Measurements from ENCODE around the gene ISCA2. TPM values are rescaled to one million over a fixed set of nuclear protein-coding genes. Genes with fewer than 3 reads are reported as not detected.

The ISCA2 gene
- total and polyA plus RNA-seq, 9 of the 15 experiments (the other 6 are each of a cell fraction or from before 2014, with no cell fraction given) = 5.0 to 36.7 (median 18.1) TPM

DNA sequence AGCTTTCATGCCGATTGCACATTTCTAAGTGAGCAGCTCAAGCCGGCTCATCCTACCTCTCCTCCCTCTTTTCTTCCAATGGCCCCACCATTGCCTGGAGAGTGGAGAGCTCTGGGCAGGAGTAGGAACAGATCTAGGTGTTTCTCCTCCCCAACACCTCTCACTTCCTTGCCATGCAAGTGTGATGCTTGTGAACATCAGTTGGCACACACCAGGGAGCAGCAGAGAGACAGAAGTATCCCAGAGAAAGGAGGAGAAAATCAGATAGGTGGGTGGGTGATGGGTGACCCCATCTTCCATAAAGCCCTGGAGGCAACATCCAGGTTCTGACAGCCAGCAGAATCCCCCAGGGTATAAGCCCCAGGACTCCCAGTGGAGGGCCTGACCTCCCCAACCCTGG is 28.2 kb upstream of the ISCA2 start:
- no peak for FAIRE-seq
- no peak for ATAC-seq
- no peak overlapping the region for H3K4me3 ChIP-seq
- intact Hi-C loops (cut with micrococcal nuclease) (no loop called here), in situ Hi-C loops (cut with MboI) (no loop called here)
- H3K36me3 ChIP-seq (ENCODE audit: control insufficient read depth, insufficient read depth, low read length) = no peaks in the 10 kb centered on the region
- peaks cover 2 to 45% of the 10 kb centered on the region in 2 experiments; a peak in 3 of 5 replicates for H3K27me3 ChIP-seq (ENCODE audit: control insufficient read depth in 2 of 2, insufficient read depth in 2 of 2, low read length in 2 of 2)
- no peaks in the 10 kb centered on the region; the same call in 1 of the 2 replicates for H4K20me1 ChIP-seq (replicated peaks; ENCODE audit: control insufficient read depth, insufficient read depth, low read length)
- ChIA-PET CTCF (ENCODE audit: low intra/inter-chr PET ratio) (no interaction called here), POLR2A (interaction anchor here (0.7 kb wide), 1 partner anchor 28 kb away, joined by 5 read pairs; the partner anchor contains the start of genes ISCA2 and NPC2)
- H2AFZ ChIP-seq (ENCODE audit: low read depth, low read length) = no peak overlapping the region
- no peak overlapping the region for H3K4me2 ChIP-seq (ENCODE audit: insufficient read depth, low read length)
- no peak overlapping the region for H3K27ac ChIP-seq (ENCODE audit: extremely low read depth, low read depth, low read length)
- H3K9me3 ChIP-seq (replicated peaks; ENCODE audit: control insufficient read depth, insufficient read depth, low read depth, low read length) = no peaks in the 10 kb centered on the region
- WGBS (ENCODE audit: insufficient coverage, low coverage, missing lambda C conversion rate) = 0% methylated on average over 2 of the region's 2 CpGs
- DNase-seq (ENCODE audit: extremely low read depth in 1 of 4, low spot score in 3 of 4) = no peak
- no peaks in the 10 kb centered on the region for H3K79me2 ChIP-seq (ENCODE audit: control insufficient read depth, insufficient read depth, low read length)
- BruUV-seq (replicated peaks) = no TSS peak
- no peaks in the 10 kb centered on the region for H3K9me1 ChIP-seq (ENCODE audit: control insufficient read depth, insufficient read depth, low read length)
- H3K9ac ChIP-seq (ENCODE audit: insufficient read depth in 1 of 2, low read depth in 2 of 2, low read length in 2 of 2) = no peak overlapping the region
- no peaks in the 10 kb centered on the region for H3K4me1 ChIP-seq (replicated peaks in 1 of 2; ENCODE audit: control insufficient read depth in 2 of 2, insufficient read depth in 2 of 2, low read length in 2 of 2)
- TF ChIP-seq ZKSCAN8 (CRISPR knock-in tag; IDR thresholded peaks at IDR 0.05) = no peak
- TF ChIP-seq ATF1 (CRISPR knock-in tag; IDR thresholded peaks at IDR 0.05) = no peak
- TF ChIP-seq ATF1 (tag; IDR thresholded peaks at IDR 0.05) = no peak
- TF ChIP-seq BMI1 (IDR thresholded peaks at IDR 0.05; ENCODE audit: low read length) = no peak
- no peak for TF ChIP-seq SP1 (CRISPR knock-in tag; IDR thresholded peaks at IDR 0.05)
- TF ChIP-seq ARID2 (IDR thresholded peaks at IDR 0.05) = no peak
- TF ChIP-seq MCM5 (IDR thresholded peaks at IDR 0.05; ENCODE audit: low read depth) = no peak
- no peak for TF ChIP-seq NFIC (IDR thresholded peaks at IDR 0.05)
- TF ChIP-seq GTF2B (IDR thresholded peaks at IDR 0.05; ENCODE audit: extremely low read depth, insufficient read length) = no peak
- TF ChIP-seq E4F1 (CRISPR knock-in tag; IDR thresholded peaks at IDR 0.05; ENCODE audit: borderline replicate concordance) = no peak
- no peak for TF ChIP-seq NRF1 (conservative IDR thresholded peaks at IDR 0.05 in 1 of 2, IDR thresholded peaks at IDR 0.05 in 1 of 2)
- no peak for TF ChIP-seq ZNF384 (IDR thresholded peaks at IDR 0.05; ENCODE audit: low read depth, low read length)
- TF ChIP-seq POLR2A (conservative IDR thresholded peaks at IDR 0.05) = no peak
- TF ChIP-seq, protein P1, sequence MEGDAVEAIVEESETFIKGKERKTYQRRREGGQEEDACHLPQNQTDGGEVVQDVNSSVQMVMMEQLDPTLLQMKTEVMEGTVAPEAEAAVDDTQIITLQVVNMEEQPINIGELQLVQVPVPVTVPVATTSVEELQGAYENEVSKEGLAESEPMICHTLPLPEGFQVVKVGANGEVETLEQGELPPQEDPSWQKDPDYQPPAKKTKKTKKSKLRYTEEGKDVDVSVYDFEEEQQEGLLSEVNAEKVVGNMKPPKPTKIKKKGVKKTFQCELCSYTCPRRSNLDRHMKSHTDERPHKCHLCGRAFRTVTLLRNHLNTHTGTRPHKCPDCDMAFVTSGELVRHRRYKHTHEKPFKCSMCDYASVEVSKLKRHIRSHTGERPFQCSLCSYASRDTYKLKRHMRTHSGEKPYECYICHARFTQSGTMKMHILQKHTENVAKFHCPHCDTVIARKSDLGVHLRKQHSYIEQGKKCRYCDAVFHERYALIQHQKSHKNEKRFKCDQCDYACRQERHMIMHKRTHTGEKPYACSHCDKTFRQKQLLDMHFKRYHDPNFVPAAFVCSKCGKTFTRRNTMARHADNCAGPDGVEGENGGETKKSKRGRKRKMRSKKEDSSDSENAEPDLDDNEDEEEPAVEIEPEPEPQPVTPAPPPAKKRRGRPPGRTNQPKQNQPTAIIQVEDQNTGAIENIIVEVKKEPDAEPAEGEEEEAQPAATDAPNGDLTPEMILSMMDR (IDR thresholded peaks at IDR 0.05 in 2 of 3, conservative IDR thresholded peaks at IDR 0.05 in 1 of 3; ENCODE audit: insufficient read depth in 2 of 3, low read depth in 1 of 3, low read length in 3 of 3) = no peak
- no peak for TF ChIP-seq ZNF785 (CRISPR knock-in tag; IDR thresholded peaks at IDR 0.05)
- no peak for TF ChIP-seq ZNF184 (CRISPR knock-in tag; IDR thresholded peaks at IDR 0.05)
- TF ChIP-seq HDAC8 (tag; IDR thresholded peaks at IDR 0.05) = no peak
- no peak for TF ChIP-seq ZNF217 (CRISPR knock-in tag; IDR thresholded peaks at IDR 0.05)
- no peak for TF ChIP-seq NR4A1 (CRISPR knock-in tag; IDR thresholded peaks at IDR 0.05)
- TF ChIP-seq NR4A1 (tag; IDR thresholded peaks at IDR 0.05) = no peak
- TF ChIP-seq RCOR1 (IDR thresholded peaks at IDR 0.05; ENCODE audit: borderline replicate concordance in 1 of 2, low read depth in 2 of 2, low read length in 2 of 2) = no peak
- TF ChIP-seq SAFB (IDR thresholded peaks at IDR 0.05; ENCODE audit: borderline replicate concordance, low read depth, low read length) = no peak

Measured in K562 (cell line).